ENCODE data around the gene ZER1.

GRCh38 chr9:128807827-128808226 lies 36.1 kb upstream of the ZER1 start:
- TF ChIP-seq EZH2phosphoT487 (conservative IDR thresholded peaks at IDR 0.05; ENCODE audit: low read length), result no peak
- no peak for TF ChIP-seq CTCF (IDR thresholded peaks at IDR 0.05; ENCODE audit: insufficient read depth, low read length, poor library complexity, severe bottlenecking)

All from SU-DHL-6 (cell line).